GM18519 (cell line): Measurements from ENCODE around the gene P2RX3.
"Not testable (repeated sequence)": the region's sequence is repeated elsewhere in the genome, so short reads cannot be mapped to it uniquely, and the experiment has no call there.

Source experiments
- ATAC-seq: cut with Tn5 transposase; IDR thresholded peaks from one replicate; pipeline ENCODE4 v1.9.1; 2021; ENCODE audit warnings: mild to moderate bottlenecking, moderate library complexity; ENCODE audit not compliant: unreplicated experiment, low FRiP score

The P2RX3 gene

DNA sequence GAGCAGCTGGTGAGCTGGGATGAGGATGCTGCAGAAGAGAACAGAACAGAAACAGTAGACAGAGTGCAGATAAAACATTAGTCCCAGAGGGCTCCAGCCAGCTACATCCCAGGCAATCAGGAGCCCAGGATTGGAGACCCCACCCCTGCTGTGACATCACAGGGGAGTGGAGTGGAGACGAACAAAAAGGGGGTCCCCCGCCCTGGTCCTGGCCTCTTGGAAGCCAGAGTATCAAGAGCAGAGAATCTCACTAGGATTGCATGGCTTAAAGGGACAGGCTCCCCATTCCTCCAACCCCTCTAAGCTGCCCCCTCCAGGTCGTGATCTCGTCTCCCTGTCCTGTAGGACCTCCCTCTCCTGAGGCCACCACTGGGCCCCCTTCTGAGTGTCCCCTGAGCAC is at the start of gene P2RX3:
Gene P2RX3 (plus strand): TSS at position 211 of the 400 bp plus-strand sequence. CDS start 199 bp downstream, outside the sequence.
- ATAC-seq: no peak

GRCh38 chr11:57288771-57289579 is 49.2 kb upstream of the P2RX3 start:
- ATAC-seq: no peak

DNA sequence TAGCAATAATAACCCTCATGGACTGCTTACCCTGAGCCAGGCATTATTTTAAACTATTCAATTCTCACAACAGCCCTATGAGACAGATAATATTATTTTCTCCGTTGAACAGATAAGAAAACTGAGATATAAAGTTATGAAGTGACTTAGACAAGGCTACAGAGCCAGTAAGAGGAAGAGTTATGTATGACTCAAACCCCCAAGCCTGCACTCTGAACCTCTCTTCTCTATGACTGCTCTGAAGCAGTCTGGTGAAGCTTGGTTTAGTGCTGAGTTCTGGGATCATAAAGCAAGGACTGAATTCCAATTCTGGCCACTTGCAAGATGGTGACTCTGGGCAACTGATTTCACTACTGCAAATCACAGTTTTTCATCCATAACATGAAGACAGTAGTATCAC is 47.9 kb upstream of the P2RX3 start:
- ATAC-seq: no peak

GRCh38 chr11:57294225-57295131 is 43.7 kb upstream of the P2RX3 start:
- no peak for ATAC-seq

DNA sequence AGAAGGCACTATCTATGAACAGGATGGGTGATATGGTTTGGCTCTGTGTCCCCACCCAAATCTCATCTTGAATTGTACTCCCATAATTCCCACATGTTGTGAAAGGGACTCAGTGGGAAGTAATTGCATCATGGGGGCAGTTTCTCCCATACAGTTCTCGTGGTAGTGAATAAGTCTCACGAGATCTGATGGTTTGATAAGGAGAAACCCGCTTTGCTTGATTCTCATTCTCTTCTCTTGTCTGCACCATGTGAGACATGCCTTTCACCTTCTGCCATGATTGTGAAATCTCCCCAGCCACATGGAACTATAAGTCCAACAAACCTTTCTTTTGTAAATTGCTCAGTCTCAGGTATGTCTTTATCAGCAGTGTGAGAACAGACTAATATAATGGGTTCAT is 41.9 kb upstream of the P2RX3 start:
- ATAC-seq: not testable (repeated sequence)

DNA sequence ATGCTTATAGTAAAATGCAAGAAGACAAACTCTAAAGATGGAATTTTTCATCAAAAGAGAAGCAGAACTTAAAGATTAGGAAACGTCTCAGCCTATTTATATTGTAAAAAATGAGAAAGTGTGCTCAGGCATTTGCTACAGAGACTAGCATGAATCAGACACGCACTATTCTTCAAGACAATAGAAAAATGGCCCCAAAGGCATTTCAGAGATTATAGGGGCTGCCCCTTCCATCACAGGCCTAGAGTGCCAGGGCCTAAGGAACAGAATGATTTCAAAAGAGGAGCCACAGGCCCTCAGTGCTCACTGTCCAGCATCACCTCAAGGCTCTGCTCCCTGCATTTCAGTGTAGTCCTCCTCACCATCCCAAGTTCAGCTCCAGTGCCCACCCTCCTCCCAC is 40.9 kb upstream of the P2RX3 start:
- no peak for ATAC-seq

DNA sequence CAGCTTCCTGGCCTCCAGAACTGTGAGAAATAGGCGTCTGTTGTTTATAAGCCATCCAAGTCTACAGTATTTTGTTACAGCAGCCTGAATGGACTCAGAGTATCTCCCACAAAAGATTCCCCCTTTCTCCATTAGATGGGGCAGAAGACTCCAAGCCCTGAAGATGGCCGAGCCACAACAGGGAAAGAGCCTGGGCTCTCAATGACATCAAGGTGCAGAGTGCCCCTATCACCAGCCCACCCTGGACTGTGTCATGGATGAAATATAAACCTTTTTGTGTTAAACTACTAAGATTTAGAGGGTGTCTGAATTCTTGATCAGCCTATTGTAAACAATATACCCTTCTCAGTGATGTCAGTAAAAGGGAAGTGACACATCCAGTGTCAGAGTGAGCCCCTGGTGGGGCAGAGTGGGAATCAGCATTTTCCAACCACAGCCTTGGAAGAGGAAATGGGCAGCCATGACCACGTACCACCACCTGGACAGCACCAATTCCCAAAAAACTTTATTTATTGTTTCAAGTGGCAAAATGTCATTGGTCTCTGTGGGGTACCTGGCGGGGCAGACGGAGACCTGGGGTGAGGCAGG is 38.9 kb upstream of the P2RX3 start:
- ATAC-seq: no peak

DNA sequence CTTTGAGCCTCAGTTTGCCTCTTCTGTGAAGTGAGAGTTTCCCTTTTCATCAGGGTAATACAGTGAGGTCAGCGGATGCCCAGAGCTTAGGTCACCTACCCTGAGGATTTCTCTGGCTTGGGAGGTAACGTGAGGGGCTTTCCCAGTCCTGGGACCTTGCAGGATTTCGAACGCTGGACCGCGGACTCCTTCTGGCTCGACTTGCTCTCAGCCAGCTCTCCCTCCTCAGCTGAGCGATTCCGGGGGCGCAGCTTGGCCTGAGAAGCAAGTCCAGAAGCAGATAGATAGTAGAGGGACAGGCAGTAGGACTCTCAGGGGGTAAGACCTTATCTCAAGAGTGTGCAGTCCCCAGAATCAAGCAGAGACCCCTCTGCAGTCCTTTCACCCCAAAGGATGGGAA is 37.4 kb upstream of the P2RX3 start:
- no peak for ATAC-seq

GRCh38 chr11:57301711-57302423 is 36.3 kb upstream of the P2RX3 start:
- no peak for ATAC-seq

- no peak for ATAC-seq
These were observed 35.7 kb upstream of the P2RX3 start for GRCh38 chr11:57302489-57302888.

GRCh38 chr11:57303280-57303989 is 34.7 kb upstream of the P2RX3 start:
- ATAC-seq: no peak

DNA sequence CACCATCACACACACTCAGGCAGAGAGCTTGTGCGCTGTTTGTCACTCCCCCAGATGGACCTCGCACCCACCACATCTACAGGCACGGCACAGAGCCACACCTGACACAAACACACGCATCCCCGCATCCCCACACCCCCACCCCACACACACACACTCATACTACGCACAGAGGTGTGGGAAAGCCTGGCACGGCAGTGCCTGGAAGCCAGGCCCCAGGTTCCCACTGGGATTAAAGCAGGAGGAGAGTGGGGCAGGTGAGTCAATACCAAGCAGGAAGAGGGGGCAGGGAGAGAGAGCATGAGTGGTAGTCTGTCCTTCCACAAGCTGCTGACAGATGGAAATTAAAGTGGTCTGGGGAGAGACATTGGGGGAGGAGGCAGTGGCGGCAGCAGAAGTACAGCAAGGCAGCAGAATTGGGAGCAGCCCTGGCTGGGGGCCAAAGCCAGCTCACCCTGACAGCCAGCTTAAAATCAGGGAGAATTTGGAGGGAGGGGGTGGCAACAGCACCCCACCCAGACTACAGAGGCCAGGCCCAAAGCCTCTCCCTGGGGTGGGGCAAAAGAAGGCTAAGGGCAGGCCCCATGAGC is 34.1 kb upstream of the P2RX3 start:
- ATAC-seq: no peak

DNA sequence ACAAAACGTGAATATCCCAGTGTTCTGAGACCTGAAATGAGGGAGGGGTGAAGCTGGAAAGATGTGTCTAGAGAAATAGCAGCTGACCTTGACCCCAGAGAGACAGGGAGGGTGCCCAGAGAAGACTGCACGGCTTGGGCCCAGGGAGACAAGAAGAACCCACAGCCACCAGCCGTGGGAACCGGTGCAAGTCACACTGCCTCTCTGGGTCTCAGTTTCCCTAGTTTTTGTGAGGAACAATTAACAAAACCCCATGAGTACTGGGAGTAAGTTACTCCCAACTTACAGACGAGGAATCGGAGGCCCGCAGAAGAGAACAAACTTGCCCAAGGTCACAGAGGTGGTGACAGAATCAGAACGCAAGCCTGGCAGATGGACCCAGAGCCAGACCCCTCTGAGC is 32.6 kb upstream of the P2RX3 start:
- no peak for ATAC-seq

GRCh38 chr11:57306161-57306876 is 31.8 kb upstream of the P2RX3 start:
- no peak for ATAC-seq

DNA sequence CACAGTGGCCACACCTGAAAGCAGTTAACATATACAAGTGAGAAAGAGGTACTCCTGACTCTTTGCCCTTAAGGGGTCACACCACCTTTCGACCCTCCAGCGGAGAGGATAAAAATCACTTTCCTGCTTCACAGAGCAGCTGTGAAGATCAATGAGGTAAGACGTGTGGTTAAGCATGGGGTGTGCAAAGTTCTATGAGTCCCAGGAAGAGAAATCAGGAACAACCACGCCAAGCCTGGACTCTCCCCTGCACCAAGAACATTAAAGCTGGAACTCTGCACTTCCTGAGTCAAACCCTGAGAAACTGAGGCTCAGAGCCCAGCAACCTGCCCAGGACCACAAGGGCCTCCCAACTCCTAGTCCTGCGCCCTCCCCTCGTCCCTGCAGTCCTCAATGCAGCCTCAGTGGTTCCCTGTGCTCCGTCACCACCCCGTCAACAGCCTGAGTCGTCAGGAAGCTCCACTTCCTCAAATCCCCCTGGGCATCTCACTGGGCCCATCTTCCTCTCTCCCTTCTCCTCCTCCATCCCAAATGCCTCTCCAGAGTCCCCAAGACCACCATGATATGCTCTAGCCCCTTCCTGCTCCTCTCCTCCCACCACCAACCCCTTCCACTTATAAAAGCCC is 31.1 kb upstream of the P2RX3 start:
- ATAC-seq: no peak

DNA sequence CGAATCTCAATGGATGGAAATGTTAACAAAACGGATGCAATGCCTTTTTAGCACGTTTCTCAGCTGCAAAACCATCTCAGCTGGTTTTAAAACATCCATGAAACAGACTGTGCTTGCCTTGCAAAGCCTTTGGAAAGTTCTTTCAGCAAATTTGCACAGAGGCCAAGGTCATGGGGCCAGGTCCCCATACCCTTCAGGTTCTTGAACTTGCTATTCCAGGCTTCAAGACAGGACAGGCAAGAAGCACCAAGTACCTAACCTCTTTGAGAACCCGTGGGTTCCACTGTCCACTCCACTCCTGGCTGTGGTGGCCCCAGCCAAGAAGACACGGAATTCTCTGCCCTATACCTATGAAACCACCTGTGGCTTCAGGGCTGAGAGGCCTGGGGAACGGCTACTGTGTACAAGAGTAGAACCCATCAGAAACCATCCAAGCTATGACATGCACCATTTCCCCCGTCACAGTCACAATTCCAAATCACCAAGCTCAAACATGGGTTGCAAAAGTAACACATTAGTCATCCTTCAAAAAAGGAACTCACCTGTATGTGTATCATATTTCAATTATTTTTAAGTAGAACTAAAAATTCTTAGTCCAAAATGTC is 30.4 kb upstream of the P2RX3 start:
- ATAC-seq: no peak

- no peak for ATAC-seq
These were observed 29.6 kb upstream of the P2RX3 start for GRCh38 chr11:57308426-57309060.
